ENCODE data around the gene MAT2A.
A peak's percentile ranks its signal among the peaks of the same experiment; 100 is the strongest.

Gene MAT2A

DNA sequence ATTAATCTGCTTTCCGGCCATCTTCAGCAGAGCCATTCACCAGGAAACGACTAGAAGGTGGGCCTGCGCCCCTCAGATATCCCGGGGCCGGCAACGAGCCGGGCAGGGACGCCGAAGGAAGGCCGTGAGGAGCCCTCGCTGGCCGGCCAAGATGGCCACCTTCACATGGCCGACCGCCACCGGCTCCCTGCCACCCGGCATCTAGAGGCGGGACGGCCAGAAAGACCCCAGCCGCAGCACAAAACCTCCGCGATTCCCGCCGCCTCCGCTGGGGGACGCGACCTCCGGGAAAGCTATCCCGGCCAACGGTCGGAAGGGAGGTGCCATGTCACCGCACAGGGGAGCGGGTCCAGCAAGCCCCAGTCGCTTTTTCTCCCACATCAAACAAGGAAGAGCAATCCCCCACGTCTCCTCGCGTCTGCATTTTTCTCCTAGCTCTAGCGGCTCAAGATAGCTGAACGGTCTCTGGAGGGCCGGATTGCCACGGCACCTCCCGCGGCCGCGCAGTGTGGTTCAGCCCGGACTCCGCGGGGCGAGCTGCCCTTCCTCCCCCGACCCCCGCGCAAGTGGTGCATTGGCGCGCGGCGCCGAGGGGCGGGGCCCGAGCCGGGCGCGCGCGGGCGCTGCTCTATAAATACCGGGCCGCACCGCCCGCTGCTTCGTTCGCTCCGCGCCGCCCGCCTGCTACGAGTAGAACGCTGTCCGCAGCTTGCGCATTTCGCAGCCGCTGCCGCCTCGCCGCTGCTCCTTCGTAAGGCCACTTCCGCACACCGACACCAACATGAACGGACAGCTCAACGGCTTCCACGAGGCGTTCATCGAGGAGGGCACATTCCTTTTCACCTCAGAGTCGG lies at the start of gene MAT2A:
Gene MAT2A, plus strand, starts transcription at position 662 of the 854 bp plus-strand sequence. Its CDS starts 120 bp downstream, at position 782.
- DNase-seq (ENCODE audit: low spot score), result peak; percentile 91

DNA sequence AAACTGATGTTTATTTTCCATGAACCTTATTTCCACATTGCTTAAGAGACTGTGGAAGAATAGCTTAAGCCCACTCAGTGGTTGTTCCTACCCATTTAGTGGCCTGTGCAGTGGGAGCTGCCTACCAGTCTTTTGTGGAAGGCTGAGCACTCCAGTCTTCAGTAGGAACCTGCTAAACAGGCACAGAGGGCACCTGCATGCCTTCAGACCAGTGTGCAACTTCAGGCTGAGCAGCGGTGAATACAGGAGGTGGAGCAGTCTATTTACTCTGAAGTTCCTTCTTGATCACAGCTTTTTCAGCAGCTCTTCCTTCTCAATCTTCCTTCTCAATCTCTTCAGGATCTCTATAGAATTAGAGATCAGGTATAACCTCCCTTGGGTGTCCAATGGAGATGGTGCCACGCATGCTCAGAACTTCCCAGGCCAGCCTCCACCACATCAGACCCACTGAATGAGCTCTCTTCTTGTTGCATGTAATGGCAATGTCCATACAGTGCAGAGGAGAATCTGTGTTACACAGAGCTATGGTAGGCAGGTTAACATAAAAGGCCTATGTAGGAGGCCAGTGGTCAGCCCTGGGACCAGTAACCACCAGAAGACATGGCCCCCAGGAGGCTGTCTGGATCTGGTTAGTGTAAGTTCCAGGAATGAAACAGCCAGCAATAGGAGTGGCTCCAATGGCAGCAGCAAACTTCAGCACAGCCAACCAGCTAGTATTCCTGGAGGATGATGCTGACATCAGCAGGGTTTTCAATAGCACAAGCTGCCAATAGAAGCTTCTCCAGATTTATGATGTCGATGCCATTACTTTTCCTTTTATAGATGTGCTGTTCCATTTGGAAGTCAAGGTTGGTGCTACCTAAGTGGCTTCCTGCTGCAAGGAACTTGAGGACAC lies 47.9 kb upstream of the MAT2A start:
- no peak for DNase-seq (ENCODE audit: low spot score)

DNA sequence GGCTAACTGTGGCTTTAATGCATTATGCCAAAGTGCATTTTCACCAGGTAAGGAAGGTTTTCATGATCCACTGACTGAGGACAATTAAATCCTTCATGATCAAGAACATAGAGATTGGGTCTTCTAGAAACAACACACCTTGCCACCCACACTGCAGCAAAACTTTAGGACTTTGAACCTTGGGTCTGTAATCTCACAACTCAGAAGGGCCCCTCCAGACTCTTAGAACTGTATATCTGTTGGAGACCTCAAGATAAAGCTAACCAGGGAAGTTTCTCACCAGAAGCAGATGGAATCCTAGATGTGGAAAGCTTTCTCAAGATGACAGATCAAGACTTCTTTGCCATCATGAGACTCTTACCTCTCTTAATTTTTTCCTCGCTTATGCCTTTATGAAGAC lies 42.5 kb upstream of the MAT2A start:
- no peak for DNase-seq (ENCODE audit: low spot score)

DNA sequence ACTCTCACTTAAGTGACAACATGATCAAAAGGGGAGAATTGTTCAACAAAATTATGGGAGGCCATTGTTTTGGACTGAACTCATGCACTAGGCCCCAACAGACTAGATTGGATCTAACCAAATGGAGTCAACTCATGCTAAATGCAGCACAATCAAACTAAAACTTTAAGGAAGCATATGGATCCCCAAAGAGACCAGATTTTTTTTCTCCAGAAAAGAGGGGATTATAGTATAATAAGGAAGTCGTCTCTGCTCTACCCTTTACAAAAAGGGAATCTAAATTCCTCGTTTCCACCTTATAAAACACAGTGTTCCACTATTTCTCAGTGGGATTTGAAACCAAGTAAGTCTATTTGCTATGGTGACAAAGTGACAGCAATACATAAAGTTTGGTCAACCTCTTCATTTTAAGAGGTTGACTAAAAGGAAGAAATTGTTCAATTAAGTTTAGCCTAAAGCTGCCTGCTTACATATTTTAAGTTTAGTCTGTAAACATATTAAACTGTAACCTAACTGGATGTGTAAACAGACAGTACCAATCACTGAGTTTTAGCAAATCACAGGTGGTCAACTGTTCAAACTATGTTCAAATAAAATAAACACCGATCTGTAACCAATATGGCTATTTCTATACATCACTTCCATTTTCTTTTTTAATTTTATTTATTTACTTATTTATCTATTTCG lies 40.9 kb upstream of the MAT2A start:
- DNase-seq (ENCODE audit: low spot score), result no peak

DNA sequence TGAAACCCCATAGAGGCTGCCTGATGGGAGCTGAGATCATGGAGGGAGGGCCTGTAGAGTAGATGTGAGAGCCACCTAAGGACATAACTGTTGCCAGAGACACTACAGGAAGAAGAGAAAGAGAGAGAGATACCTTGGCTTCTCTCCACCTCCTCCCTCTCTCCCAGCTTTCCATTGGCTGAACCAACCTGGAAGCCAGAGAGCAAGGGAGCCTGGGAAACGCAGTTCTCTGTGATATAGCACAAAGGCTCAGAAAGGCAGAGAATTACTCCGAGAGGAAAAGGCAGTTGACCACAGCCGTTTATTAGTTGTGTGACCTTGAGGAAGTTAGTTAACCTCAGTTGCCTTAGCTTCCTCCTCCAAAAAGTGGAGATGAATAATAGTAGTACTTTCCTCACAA lies 37.7 kb upstream of the MAT2A start:
- peak; percentile 46 for DNase-seq (ENCODE audit: low spot score)

DNA sequence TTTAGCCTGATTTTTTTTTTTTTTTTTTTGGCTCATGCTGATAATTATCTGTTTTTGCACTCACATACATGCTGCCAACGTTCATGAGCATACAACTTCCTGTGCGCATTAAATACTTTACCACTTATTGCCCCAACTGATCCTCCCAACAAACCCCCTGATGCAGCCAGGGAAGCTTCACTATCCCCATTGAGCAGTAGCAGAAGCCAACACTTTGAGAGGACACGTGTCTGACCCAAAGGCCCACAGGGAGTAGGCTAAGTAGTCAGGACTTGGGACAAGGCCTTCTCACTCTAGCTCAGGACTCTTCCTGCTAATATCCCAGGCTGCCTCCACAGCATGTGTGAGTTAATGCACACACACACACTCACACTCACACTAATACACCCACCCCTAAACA lies 36.2 kb upstream of the MAT2A start:
- DNase-seq (ENCODE audit: low spot score), result no peak

DNA sequence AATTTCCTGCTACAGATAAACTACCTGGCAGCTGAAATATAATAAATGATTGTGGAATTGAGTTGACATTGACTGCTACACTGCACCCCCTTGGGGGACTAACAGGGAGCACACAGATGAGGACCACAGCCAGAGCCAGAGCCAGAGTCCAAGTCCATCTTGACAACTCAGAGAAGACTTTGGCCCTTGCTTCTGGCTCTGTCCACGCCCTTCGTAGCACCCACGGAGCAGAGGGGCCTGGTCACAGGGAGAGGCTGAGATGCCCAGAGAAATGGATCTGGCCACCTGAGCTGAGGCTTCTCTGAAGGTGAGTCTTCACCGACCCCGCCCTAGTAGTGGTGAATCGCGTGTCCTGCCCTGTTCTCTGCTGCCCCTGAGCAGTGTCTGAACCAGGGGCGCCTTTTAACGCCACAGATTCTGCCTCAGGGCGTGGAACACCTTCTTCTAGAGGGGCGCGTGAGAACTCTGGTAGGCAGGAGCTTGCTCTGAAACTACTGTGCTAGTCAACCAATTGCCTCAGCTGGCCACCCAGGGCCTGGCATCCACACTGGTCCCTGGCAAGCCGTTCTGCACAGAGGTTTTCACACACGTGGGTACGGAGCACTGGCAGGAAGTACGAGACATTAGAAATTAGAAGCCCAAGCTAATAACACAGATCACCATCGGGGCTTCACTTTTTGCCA lies 35.7 kb upstream of the MAT2A start:
- no peak for DNase-seq (ENCODE audit: low spot score)

DNA sequence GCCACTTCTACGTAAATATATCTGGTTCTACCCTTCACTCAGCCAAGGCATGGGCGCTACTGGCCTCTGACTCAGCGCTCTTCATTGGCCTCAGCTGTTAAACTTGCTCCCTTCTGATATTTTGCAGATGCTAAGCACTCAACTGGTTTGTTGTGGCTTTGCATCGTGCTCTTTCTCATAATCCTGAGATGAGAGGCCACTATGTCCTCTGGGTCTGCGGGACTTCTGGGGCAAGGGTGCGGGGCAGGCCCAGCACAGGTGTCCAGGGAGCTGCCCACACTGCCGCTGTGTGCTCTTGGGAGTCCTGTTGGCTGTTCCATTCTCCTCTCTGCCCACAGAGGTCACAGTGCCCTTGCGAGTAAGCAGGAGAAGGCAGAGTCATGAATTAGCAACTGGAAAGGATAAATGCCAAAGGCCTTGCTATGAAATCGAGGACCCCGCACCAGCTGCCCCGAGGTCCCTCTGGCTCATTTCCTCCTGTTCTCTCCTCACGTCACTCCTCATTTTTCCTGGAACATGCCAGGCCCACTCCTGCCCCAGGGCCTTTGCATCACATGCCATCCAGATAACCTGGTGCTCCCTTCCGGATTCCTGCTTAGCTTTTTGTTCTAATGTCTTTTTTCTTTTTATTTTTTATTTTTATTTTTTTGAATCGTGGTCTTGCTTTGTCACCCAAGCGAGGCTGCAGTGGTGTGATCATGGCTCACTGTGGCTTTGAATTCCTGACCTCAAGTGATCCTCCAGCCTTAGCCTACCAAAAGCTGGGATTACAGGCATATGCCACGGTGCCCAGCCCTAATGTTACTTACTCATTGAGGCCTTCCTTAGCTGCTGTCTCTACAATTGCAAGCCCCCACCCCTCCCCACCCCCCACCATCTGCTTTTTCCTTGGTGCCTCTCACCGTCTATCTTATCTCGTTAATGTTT lies 34.9 kb upstream of the MAT2A start:
- DNase-seq (ENCODE audit: low spot score), result no peak

DNA sequence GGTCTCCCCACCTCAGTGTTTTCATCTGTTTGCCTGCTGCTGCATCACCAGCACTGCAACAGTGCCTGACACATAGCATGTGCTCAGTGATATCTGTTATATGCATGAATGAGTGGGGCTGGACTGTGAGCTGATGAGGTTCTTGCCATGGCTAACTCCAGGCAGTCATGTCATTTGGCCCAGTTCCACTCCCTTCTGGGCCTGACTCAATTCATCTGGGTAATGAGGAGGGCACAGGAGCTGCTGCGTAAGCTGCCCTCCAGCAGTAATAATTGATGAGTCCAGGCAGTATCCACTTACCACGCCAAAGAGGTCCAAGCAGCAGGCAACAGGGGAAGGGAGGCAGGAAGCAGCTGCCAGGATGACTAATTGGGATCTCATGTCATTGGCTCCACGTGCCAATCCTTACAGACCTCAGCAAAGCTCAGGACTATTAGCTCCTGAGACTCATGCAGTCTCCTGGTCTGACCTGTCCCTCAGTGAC lies 34.1 kb upstream of the MAT2A start:
- no peak for DNase-seq (ENCODE audit: low spot score)

DNA sequence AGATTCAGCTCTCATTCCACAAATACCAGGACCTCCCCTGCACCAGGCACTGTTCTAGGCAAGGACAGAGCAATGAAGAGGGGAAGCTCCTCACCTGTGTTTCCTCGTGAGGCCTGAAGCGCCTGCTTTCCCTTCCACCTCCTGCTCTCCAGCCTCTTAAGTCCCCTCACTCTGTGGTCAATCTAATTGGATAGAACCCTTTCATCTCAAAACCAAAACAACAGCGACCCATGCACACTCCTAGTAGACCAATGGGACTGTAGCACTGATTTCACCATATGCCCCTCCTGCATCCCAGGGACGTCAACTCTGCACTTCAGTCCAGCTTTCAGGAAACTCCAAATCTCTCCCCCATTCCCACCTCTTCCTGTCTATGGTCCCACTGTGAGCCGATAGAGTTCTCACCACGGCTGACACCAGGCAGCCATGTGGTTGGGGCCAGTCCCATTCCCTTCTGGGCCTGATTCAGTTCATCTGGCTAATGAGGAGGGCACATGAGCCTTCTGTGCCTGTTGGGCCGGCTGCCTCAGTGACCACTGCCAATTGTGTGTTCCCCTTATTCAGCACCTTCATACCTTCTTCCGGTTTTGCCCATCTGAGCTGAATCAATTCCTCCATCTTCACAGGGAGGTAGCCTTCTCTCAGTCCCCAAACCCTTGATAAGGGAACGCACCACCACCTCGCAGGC lies 33.3 kb upstream of the MAT2A start:
- DNase-seq (ENCODE audit: low spot score), result no peak

DNA sequence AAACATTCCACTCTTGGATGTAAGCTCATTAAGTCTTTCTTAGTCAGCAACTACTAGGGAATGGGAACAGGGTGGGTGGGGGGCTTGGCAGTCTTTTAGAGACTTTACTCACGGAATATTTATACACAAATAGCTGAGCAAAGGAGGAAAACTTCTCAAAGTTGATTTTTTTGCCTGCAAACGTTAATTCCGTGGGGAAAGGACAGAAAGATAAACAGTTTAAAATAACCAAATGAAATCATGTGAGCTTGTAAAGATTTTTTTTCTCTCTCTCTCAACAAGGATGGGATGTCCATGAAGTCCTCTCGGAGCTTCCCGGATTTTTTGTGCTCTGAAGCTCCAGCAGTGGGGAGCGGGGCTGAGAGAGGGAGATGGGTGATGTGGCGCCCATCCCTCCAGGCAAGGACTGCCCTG lies 32.2 kb upstream of the MAT2A start:
- DNase-seq (ENCODE audit: low spot score), result no peak

DNA sequence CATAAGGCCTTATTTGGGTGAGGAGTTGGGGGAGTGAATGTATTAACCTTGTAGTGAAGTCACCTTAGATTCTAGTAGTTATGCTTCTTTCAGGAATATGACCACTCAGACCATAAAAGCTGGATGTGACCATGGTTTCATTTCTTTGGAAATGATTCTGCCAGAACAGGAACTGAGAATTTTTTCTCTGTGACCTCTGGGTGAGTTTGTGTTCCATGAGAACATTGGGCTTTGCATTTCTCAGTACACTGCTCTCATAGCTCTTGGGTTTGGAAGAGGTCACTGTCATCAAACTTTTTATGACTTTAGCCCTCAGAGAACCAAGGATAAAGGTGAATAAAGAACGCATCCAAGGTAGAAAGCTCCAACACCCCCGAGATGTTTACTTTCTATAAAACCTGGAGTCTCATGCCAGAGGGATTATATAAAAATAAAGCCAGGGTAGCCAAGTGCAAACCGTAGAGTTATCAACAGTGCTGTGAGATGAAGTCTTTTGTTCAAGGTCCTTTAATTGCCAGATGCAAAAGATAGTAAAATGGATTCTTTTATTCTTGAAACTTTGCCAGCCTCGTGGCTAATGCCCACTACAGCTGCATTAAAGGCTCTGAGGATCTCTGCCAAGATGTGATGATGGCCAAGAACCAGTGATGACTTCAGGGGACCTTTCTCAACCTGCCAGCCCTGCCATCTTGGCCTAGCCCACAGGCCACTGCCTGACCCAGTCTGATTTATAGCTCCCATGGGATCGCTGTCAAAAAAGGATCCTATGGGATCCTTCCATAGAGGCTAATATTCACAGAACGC lies 27.8 kb upstream of the MAT2A start:
- no peak for DNase-seq (ENCODE audit: low spot score)

DNA sequence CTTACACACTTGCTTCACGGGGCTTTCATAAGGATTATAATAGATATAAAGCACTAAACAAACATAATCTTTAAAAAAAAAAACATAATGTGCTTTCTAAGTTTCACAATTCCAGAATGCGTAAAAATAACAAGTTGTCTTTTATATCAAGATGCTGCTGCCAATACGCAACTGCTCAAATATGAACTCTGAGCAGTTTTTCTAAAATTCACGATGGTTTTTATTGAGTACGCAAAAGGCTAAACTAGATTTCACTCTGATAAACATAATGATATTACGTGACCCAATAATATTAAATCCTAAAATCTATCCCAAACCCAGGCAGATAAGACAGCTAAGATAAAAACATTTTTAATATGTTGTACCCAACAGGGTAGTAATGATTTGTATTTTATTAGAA lies 24.6 kb upstream of the MAT2A start:
- no peak for DNase-seq (ENCODE audit: low spot score)

DNA sequence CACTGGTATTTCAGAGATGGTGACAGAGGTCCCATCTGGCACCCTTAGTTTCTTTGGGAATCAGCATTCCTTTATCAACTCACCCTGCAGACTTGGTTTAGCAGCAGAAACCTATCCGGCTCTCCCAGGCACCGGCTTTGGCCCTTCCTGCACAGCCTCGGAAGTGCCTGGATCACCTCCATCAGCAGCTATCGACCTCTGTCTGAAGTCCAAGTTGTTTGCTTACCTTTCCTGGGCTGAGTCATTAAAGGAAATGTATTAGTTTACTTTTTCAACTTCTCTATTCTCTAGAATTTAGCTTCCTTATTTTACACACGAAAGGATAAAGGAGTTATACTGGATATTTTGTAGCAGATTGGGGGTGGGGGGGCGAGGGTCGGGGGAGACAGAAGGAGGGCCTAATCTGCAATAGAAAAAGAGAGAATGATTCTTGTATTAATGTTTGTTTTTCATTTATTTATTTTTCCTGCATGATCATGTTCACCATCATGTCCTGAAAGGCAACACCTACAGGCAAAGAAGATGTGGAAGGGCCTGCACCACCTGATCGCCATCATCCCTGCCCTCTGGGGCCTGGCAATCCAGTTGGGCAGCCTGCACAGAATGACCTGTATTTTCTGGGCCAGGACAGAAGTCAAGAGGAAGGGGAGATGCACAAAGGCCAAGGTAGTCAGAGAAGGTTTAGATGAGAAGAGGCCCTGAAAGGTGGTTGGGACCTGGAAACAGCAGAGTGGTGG lies 22.1 kb upstream of the MAT2A start:
- DNase-seq (ENCODE audit: low spot score), result no peak

DNA sequence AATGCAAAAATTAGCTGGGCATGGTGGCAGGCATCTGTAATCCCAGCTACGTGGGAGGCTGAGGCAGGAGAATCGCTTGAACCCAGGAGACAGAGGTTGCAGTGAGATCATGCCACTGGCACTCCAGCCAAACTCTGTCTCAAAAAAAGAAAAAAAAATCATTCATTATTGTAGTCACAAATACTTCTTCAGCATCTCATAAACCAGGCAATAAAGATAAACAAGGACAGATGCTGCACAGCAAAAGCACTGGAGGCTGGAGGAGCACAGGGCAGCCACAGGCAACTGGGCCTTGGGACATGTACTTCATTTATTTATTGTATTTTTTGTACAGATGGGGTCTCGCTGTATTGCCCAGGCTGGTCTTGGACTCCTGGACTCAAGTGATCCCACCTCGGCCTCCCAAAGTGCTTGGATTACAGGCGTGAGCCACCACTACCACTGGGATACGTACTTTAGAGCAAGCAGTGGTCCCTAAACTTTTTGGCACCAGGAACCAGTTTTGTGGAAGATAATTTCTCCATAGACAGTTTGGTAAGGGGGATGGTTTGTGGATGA lies 16.8 kb upstream of the MAT2A start:
- no peak for DNase-seq (ENCODE audit: low spot score)

DNA sequence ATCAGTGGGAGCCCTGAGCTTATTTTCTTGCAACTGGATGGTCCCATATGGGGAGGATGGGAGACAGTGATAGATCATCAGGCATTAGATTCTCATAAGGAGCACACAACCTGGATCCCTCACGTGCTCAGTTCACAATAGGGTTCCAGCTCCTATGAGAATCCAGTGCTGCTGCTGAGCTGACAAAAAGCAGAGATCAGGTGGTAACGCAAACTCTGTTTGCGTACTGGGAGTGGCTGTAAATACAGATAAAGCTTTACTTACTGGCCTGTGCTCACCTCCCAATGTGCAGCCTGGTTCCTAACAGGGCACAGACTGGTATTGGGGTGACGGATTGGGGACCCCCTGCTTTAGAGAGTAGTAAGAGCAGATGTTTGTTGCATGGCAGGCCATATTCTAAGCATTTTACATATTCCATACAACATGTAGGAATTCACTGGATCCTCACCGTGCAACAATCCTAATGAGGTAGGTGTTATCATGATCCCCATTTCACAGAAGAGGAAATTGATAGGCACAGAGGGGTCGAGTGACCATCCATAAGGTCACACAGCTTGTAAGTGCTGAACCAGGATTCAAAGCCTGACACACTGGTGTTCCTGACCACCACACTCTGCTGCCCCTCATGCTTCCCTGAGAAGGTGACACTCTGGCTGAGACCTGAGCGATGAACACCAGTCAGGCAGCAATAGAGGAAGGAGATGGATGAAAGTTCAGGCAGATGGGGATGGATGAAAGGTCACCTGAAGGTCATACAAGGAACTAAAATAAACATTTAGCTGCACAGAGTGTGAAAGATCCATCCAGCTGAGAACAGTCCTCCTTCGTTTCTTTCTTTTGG lies 15.7 kb upstream of the MAT2A start:
- DNase-seq (ENCODE audit: low spot score), result no peak

DNA sequence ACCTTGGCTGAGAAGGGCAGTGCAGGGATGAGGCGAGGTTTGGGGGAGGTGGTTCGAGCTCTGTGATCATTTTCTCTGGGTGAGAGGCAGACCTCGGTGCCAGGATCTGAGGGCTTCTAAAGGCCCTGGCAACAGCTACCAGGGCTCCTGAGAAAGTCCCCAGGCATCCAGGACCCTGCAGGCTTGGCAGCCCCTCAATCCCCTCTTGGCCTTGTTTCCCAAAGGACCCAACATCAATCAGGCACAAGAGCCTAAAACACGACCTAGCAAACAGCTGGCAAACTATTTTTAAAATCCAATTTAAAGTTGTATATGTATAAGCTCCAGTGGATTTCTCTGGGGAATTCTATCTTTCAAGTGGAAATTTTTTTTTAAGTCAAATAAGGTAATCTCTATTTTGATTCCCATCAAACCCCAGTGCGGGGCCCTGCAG lies 15.0 kb upstream of the MAT2A start:
- DNase-seq (ENCODE audit: low spot score), result no peak
